Measurements from ENCODE around the gene SLC45A3. TPM values are rescaled to one million over a fixed set of nuclear protein-coding genes. Genes with fewer than 3 reads are reported as not detected.

The SLC45A3 gene
- polyA plus RNA-seq, 1 donor (not counting 4 experiments of a cell fraction or from before 2014, with no cell fraction given): 2.5 TPM

DNA sequence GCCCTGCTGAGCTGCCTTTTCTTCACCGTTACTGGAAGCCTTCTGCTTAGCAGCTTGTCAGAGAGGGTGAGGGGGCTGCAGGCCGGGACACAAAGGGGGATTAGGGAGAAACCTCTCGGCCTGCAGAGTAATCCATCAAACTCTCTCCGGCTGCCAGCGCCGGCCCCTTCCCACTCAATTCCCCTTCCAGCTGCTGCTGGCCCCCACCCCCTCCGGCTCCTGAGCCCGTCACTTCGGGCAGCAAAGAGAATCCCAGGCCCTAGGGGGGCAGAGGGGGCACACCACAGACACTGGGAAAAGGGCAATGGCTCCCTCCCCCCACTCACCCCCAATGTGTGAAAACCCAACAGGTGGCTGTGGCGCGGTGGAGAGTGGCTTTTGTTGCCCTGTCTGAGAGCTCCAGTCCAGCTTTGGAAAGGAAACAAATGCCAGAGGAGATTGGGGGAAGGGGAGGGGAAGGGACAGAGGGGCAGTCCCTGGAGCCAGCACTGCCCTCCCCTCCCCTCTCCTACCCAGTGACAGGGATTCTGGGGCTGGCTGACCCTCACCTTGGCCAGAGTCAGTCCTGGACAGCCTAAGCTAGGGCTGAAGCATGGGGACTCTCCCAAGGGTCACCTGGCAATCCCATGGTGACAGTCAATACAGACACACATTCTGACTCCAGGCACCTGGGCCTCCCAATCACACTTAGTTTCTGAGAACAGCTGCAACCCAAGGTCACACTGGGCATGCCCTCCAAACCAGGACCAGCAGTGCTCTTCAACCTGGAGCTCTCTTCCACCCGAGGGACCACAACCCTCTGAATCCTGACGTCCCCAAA is 9.5 kb downstream of the SLC45A3 start:
- H3K36me3 ChIP-seq (ENCODE audit: control insufficient read depth in 2 of 2, extremely low read depth in 1 of 2, insufficient read depth in 2 of 2, low read length in 2 of 2): no peaks in the 10 kb centered on the region
- H3K4me3 ChIP-seq (ENCODE audit: control insufficient read depth in 2 of 3, extremely low read depth in 1 of 3, insufficient read depth in 2 of 3, low read depth in 1 of 3, low read length in 3 of 3): no peak overlapping the region
- H3K9ac ChIP-seq (ENCODE audit: control insufficient read depth, extremely low read depth, insufficient read depth, low read length): no peak overlapping the region
- no peaks in the 10 kb centered on the region for H3K27me3 ChIP-seq (ENCODE audit: control insufficient read depth, extremely low read depth, insufficient read depth, low read length)
- peaks cover 17% of the 10 kb centered on the region for H3K4me1 ChIP-seq (ENCODE audit: control insufficient read depth, extremely low read depth, insufficient read depth, low read length)
- TF ChIP-seq, protein P1, sequence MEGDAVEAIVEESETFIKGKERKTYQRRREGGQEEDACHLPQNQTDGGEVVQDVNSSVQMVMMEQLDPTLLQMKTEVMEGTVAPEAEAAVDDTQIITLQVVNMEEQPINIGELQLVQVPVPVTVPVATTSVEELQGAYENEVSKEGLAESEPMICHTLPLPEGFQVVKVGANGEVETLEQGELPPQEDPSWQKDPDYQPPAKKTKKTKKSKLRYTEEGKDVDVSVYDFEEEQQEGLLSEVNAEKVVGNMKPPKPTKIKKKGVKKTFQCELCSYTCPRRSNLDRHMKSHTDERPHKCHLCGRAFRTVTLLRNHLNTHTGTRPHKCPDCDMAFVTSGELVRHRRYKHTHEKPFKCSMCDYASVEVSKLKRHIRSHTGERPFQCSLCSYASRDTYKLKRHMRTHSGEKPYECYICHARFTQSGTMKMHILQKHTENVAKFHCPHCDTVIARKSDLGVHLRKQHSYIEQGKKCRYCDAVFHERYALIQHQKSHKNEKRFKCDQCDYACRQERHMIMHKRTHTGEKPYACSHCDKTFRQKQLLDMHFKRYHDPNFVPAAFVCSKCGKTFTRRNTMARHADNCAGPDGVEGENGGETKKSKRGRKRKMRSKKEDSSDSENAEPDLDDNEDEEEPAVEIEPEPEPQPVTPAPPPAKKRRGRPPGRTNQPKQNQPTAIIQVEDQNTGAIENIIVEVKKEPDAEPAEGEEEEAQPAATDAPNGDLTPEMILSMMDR (optimal IDR thresholded peaks at IDR 0.05 in 1 of 3, IDR thresholded peaks at IDR 0.05 in 1 of 3, conservative IDR thresholded peaks at IDR 0.05 in 1 of 3; ENCODE audit: extremely low read depth in 1 of 3, insufficient read depth in 2 of 3, low read length in 3 of 3): no peak
- TF ChIP-seq EZH2 (IDR thresholded peaks at IDR 0.05; ENCODE audit: low read length): no peak
- H3K9me1 ChIP-seq (ENCODE audit: control insufficient read depth, extremely low read depth, insufficient read depth, low read length): no peaks in the 10 kb centered on the region
- no peak overlapping the region for H3K27ac ChIP-seq (ENCODE audit: control insufficient read depth, insufficient read depth, low read length)
- dilution Hi-C loops (cut with MboI; ENCODE audit: extremely low pct_ligation_motif_present, low sequenced_read_pairs): no loop called here
- no peak for FAIRE-seq
- no peaks in the 10 kb centered on the region for H4K20me1 ChIP-seq (ENCODE audit: control insufficient read depth, extremely low read depth, insufficient read depth, low read length)
- no peak overlapping the region for H2AFZ ChIP-seq (ENCODE audit: control insufficient read depth, low read length)
- no peaks in the 10 kb centered on the region for H3K79me2 ChIP-seq (ENCODE audit: control insufficient read depth, insufficient read depth, low read length)
- DNase-seq (ENCODE audit: low read depth, low spot score): no peak
- H3K9me3 ChIP-seq (ENCODE audit: control insufficient read depth, low read depth, low read length): no peaks in the 10 kb centered on the region
- H3K4me2 ChIP-seq (ENCODE audit: control insufficient read depth, extremely low read depth, insufficient read depth, low read depth, low read length): no peak overlapping the region

DNA sequence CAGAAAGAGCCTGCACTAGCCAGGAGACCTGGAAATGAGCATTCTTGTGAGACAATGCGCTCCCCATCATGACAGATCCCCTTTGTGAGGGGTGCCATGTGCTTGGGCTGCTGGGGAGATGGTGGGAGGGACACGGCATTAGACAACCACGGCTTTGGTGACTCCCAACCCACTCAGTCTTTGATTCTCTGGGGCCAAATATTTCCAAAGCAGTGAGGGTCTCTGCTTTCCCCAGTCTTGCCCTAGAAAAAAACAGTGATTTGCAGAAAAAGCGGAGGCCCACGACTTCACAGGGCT is 10.2 kb downstream of the SLC45A3 start:
- TF ChIP-seq, protein P1 (optimal IDR thresholded peaks at IDR 0.05 in 1 of 3, IDR thresholded peaks at IDR 0.05 in 1 of 3, conservative IDR thresholded peaks at IDR 0.05 in 1 of 3; ENCODE audit: extremely low read depth in 1 of 3, insufficient read depth in 2 of 3, low read length in 3 of 3): no peak
- no peak for TF ChIP-seq EZH2 (IDR thresholded peaks at IDR 0.05; ENCODE audit: low read length)
- Histone ChIP-seq H3K27ac (ENCODE audit: control insufficient read depth, insufficient read depth, low read length) (no peak overlapping the region), H3K27me3 (ENCODE audit: control insufficient read depth, extremely low read depth, insufficient read depth, low read length) (no peaks in the 10 kb centered on the region), H3K4me3 (ENCODE audit: control insufficient read depth in 2 of 3, extremely low read depth in 1 of 3, insufficient read depth in 2 of 3, low read depth in 1 of 3, low read length in 3 of 3) (no peak overlapping the region), H3K4me2 (ENCODE audit: control insufficient read depth, extremely low read depth, insufficient read depth, low read depth, low read length) (no peak overlapping the region), H3K79me2 (ENCODE audit: control insufficient read depth, insufficient read depth, low read length) (no peaks in the 10 kb centered on the region), H3K9ac (ENCODE audit: control insufficient read depth, extremely low read depth, insufficient read depth, low read length) (no peak overlapping the region), H3K36me3 (ENCODE audit: control insufficient read depth in 2 of 2, extremely low read depth in 1 of 2, insufficient read depth in 2 of 2, low read length in 2 of 2) (no peaks in the 10 kb centered on the region), H4K20me1 (ENCODE audit: control insufficient read depth, extremely low read depth, insufficient read depth, low read length) (no peaks in the 10 kb centered on the region), H3K4me1 (ENCODE audit: control insufficient read depth, extremely low read depth, insufficient read depth, low read length) (peaks cover 23% of the 10 kb centered on the region), H2AFZ (ENCODE audit: control insufficient read depth, low read length) (no peak overlapping the region), H3K9me1 (ENCODE audit: control insufficient read depth, extremely low read depth, insufficient read depth, low read length) (peaks cover 3% of the 10 kb centered on the region), H3K9me3 (ENCODE audit: control insufficient read depth, low read depth, low read length) (no peaks in the 10 kb centered on the region)
- FAIRE-seq: no peak
- dilution Hi-C loops (cut with MboI; ENCODE audit: extremely low pct_ligation_motif_present, low sequenced_read_pairs): no loop called here
- no peak for DNase-seq (ENCODE audit: low read depth, low spot score)

Measured in keratinocyte (primary cell).